H9 (cell line): ENCODE results near the gene VRK1. TPM values are rescaled to one million over a fixed set of nuclear protein-coding genes. Genes with fewer than 3 reads are reported as not detected.

Experiments
- DNase-seq: peaks from one replicate; pipeline ENCODE4 v3.0.0-alpha.2; 2017
- H2AFZ ChIP-seq: one replicate; pipeline ENCODE4 v1.6.1; 2013; ENCODE audit warnings: mild to moderate bottlenecking, low read length, control low read depth, moderate library complexity
- H2AK5ac ChIP-seq: 2 replicates; pipeline ENCODE4 v1.6.1; 2013; ENCODE audit warnings: low read length, control low read depth, mixed read lengths; ENCODE audit not compliant: insufficient read length
- H2BK120ac ChIP-seq: one replicate; pipeline ENCODE4 v1.6.1; 2013; ENCODE audit warnings: low read depth, mild to moderate bottlenecking, low read length, control low read depth, inconsistent platforms; ENCODE audit not compliant: poor library complexity, severe bottlenecking
- H2BK12ac ChIP-seq: 2 replicates; pipeline ENCODE4 v1.6.1; 2013; ENCODE audit warnings: low read length, control low read depth, mixed read lengths, low read depth; ENCODE audit not compliant: insufficient read length
- H2BK15ac ChIP-seq: 2 replicates; pipeline ENCODE4 v1.6.1; 2013; ENCODE audit warnings: low read depth, low read length, control low read depth
- H2BK20ac ChIP-seq: one replicate; pipeline ENCODE4 v1.6.1; 2013; ENCODE audit warnings: low read depth, mild to moderate bottlenecking, low read length, control low read depth, inconsistent platforms; ENCODE audit not compliant: poor library complexity, severe bottlenecking
- H2BK5ac ChIP-seq: 2 replicates; pipeline ENCODE4 v1.6.1; 2013; ENCODE audit warnings: low read length, control low read depth, mixed read lengths; ENCODE audit not compliant: insufficient read length
- H3K14ac ChIP-seq: 2 replicates; pipeline ENCODE4 v1.6.1; 2013; ENCODE audit warnings: low read length, control low read depth; ENCODE audit not compliant: insufficient read depth
- H3K18ac ChIP-seq: 2 replicates; pipeline ENCODE4 v1.6.1; 2013; ENCODE audit warnings: low read depth, mild to moderate bottlenecking, mixed read lengths, low read length, control low read depth; ENCODE audit not compliant: insufficient read length
- H3K23ac ChIP-seq: 2 replicates; pipeline ENCODE4 v1.6.1; 2013; ENCODE audit warnings: low read length, control low read depth, mixed read lengths, low read depth; ENCODE audit not compliant: insufficient read length
- H3K23me2 ChIP-seq: 2 replicates; pipeline ENCODE4 v1.6.1; 2013; ENCODE audit warnings: low read depth, mild to moderate bottlenecking, mixed read lengths, low read length, control low read depth; ENCODE audit not compliant: insufficient read length, poor library complexity, severe bottlenecking
- H3K27ac ChIP-seq: 2 replicates; pipeline ENCODE4 v1.5.1; 2013; ENCODE audit warnings: low read length, control low read depth, mixed read lengths, low read depth; ENCODE audit not compliant: insufficient read length
- H3K27me3 ChIP-seq: 2 replicates; pipeline ENCODE4 v1.6.1; 2013; ENCODE audit warnings: low read length, control low read depth, inconsistent platforms; ENCODE audit not compliant: insufficient read depth
- H3K4ac ChIP-seq: 2 replicates; pipeline ENCODE4 v1.6.1; 2013; ENCODE audit warnings: low read depth, mild to moderate bottlenecking, control low read depth, inconsistent platforms, low read length, moderate library complexity
- H3K4me1 ChIP-seq: 2 replicates; pipeline ENCODE4 v1.6.1; 2013; ENCODE audit warnings: low read length, control low read depth, inconsistent platforms; ENCODE audit not compliant: insufficient read depth
- H3K4me2 ChIP-seq: 2 replicates; pipeline ENCODE4 v1.6.1; 2013; ENCODE audit warnings: low read length, control low read depth, mixed read lengths; ENCODE audit not compliant: insufficient read length, insufficient read depth
- H3K56ac ChIP-seq: 2 replicates; pipeline ENCODE4 v1.6.1; 2013; ENCODE audit warnings: low read depth, mild to moderate bottlenecking, mixed read lengths, low read length, control low read depth; ENCODE audit not compliant: insufficient read length
- H3K79me1 ChIP-seq: 2 replicates; pipeline ENCODE4 v1.6.1; 2013; ENCODE audit warnings: low read depth, mild to moderate bottlenecking, moderate library complexity, low read length, control low read depth, inconsistent platforms; ENCODE audit not compliant: insufficient read depth, poor library complexity, severe bottlenecking
- H3K79me2 ChIP-seq: 2 replicates; pipeline ENCODE4 v1.6.1; 2013; ENCODE audit warnings: low read length, control low read depth, inconsistent platforms; ENCODE audit not compliant: insufficient read depth
- H3K9ac ChIP-seq: 2 replicates; pipeline ENCODE4 v1.6.1; 2013; ENCODE audit warnings: low read length, control low read depth, mixed read lengths; ENCODE audit not compliant: insufficient read length; ENCODE audit errors: extremely low read depth
- H3K9me3 ChIP-seq: one replicate; pipeline ENCODE4 v1.6.1; 2013; ENCODE audit warnings: low read depth, low read length, inconsistent platforms; ENCODE audit not compliant: control insufficient read depth
- H3T11ph ChIP-seq: one replicate; pipeline ENCODE4 v1.6.1; 2013; ENCODE audit warnings: mild to moderate bottlenecking, low read length, control low read depth, inconsistent platforms
- H4K20me1 ChIP-seq: one replicate; pipeline ENCODE4 v1.6.1; 2013; ENCODE audit not compliant: control insufficient read depth, insufficient read length, insufficient read depth
- H4K5ac ChIP-seq: 2 replicates; pipeline ENCODE4 v1.6.1; 2013; ENCODE audit warnings: low read depth, mild to moderate bottlenecking, mixed read lengths, low read length, control low read depth; ENCODE audit not compliant: insufficient read length
- H4K8ac ChIP-seq: replicated peaks from 2 replicates; pipeline ENCODE4 v1.6.1; 2013; ENCODE audit warnings: low read length, control low read depth, mixed read lengths, low read depth; ENCODE audit not compliant: insufficient read length
- H4K91ac ChIP-seq: 2 replicates; pipeline ENCODE4 v1.6.1; 2013; ENCODE audit warnings: low read depth, mild to moderate bottlenecking, moderate library complexity, mixed read lengths, low read length, control low read depth; ENCODE audit not compliant: insufficient read length
- H3K27ac Mint-ChIP-seq, 3 experiments: 2 replicates in 2 of 3; 3 replicates in 1 of 3; pipeline ENCODE4 v1.8.0; 2020 to 2021; ENCODE audit warnings: mixed read lengths in 3 of 3, mild to moderate bottlenecking in 1 of 3, moderate library complexity in 1 of 3
- H3K27me3 Mint-ChIP-seq: 2 replicates; pipeline ENCODE4 v1.8.0; 2021; ENCODE audit warnings: low read depth, mild to moderate bottlenecking, moderate library complexity, mixed read lengths
- H3K36me3 Mint-ChIP-seq, 3 experiments: 2 replicates in 2 of 3; 3 replicates in 1 of 3; pipeline ENCODE4 v1.8.0; 2020 to 2021; ENCODE audit warnings: low read depth in 3 of 3, mixed read lengths in 3 of 3; ENCODE audit not compliant: insufficient read depth in 1 of 3
- H3K4me1 Mint-ChIP-seq, 2 experiments: 2 replicates each; pipeline ENCODE4 v1.8.0; 2020; ENCODE audit warnings: mixed read lengths in 2 of 2
- H3K4me3 Mint-ChIP-seq, 2 experiments: 2 replicates in 1 of 2; 3 replicates in 1 of 2; pipeline ENCODE4 v1.8.0; 2020 to 2021; ENCODE audit warnings: mild to moderate bottlenecking in 2 of 2, mixed read lengths in 2 of 2, moderate library complexity in 1 of 2
- H3K9me3 Mint-ChIP-seq, 2 experiments: 2 replicates in 1 of 2; 3 replicates in 1 of 2; pipeline ENCODE4 v1.8.0; 2020; ENCODE audit warnings: mild to moderate bottlenecking in 2 of 2, mixed read lengths in 2 of 2, moderate library complexity in 1 of 2
- CTCF ChIP-seq: fragments of 200-600 bp; sonication (generic); conservative IDR thresholded peaks from 3 replicates; pipeline ENCODE4 v1.8.0; 2021; ENCODE audit warnings: antibody characterized with exemption, mild to moderate bottlenecking
- WGBS: extraction: QIAGEN DNeasy Blood & Tissue Kit; methylation state at CpG from one replicate; pipeline ENCODE4 v1.1.7; 2013; ENCODE audit warnings: missing lambda C conversion rate, low lambda C conversion rate, mixed read lengths; ENCODE audit not compliant: insufficient read length; ENCODE audit errors: extremely low coverage; 5-methylcytosine and 5-hydroxymethylcytosine counted together
- total RNA-seq: library from RNA; stranded (reverse); gene quantifications from 2 replicates; pipeline ENCODE4 v1.2.1, GENCODE V29; 2021

VRK1 gene
- total RNA-seq, 1 experiment from 2014 or later: 55.7 TPM

DNA sequence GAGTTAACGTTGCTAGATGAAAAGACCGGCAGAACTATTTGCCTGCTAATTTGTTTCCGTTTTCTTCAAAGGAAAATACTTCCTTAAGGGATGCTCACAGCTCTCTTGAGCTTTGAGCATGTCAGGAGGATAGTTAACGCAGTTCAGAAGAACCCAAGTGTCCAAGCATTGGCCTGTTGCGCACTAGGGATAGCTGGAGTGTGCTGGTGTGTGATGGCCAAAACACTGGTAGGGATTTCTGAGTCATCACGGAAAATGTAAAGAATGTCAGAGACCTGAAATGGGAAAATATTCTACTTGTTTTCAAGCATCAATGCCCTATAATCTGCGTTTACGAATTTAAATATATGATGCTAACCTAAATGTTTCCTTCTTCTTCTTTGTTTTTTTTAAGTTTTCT is 97.8 kb downstream of the VRK1 start:
- H2BK15ac ChIP-seq: no peak overlapping the region
- H3K23me2 ChIP-seq: no peaks in the 10 kb centered on the region
- H3K4ac ChIP-seq: no peak overlapping the region
- no peak overlapping the region for H4K91ac ChIP-seq
- no peak overlapping the region for H3K9ac ChIP-seq
- H2AFZ ChIP-seq: no peak overlapping the region
- H3K14ac ChIP-seq: no peak overlapping the region
- no peak overlapping the region for H2BK120ac ChIP-seq
- H3K4me2 ChIP-seq: no peak overlapping the region
- Mint-ChIP-seq H3K4me1 (no peaks in the 10 kb centered on the region), H3K27me3 (no peaks in the 10 kb centered on the region), H3K27ac (no peak overlapping the region), H3K4me3 (no peak overlapping the region), H3K36me3 (no peaks in the 10 kb centered on the region; a peak in 2 of 7 replicates), H3K9me3 (no peaks in the 10 kb centered on the region)
- no peak overlapping the region for H3K56ac ChIP-seq
- no peaks in the 10 kb centered on the region for H3K79me1 ChIP-seq
- no peak overlapping the region for H4K8ac ChIP-seq
- no peaks in the 10 kb centered on the region for H3K4me1 ChIP-seq
- H2AK5ac ChIP-seq: no peak overlapping the region
- H2BK12ac ChIP-seq: no peak overlapping the region
- no peak overlapping the region for H2BK5ac ChIP-seq
- H3K23ac ChIP-seq: no peak overlapping the region
- H3K79me2 ChIP-seq: no peaks in the 10 kb centered on the region
- no CpG with 5 or more reads among the region's 8 CpGs for WGBS
- TF ChIP-seq CTCF: no peak
- H4K20me1 ChIP-seq: no peaks in the 10 kb centered on the region
- DNase-seq: no peak
- no peaks in the 10 kb centered on the region for H3K27me3 ChIP-seq
- no peak overlapping the region for H3K27ac ChIP-seq
- no peaks in the 10 kb centered on the region for H3K9me3 ChIP-seq
- H2BK20ac ChIP-seq: no peak overlapping the region
- no peak overlapping the region for H4K5ac ChIP-seq
- no peak overlapping the region for H3T11ph ChIP-seq
- H3K18ac ChIP-seq: no peak overlapping the region
